H54 (cell line): ENCODE data around the gene CPPED1.

ENCODE experiments used
- DNase-seq: peaks from one replicate; pipeline ENCODE4 v3.0.0; 2011; ENCODE audit warnings: low spot score, mixed read lengths; ENCODE audit not compliant: insufficient read length
- FAIRE-seq: peaks from 3 replicates; lab custom pipeline; 2011; peaks lifted over from hg19 to GRCh38; lab: Jason Lieb, UNC
- POLR2A ChIP-seq: IDR thresholded peaks from 2 replicates; pipeline ENCODE4 v1.6.1; 2011; ENCODE audit warnings: low read depth, mild to moderate bottlenecking, low read length

CPPED1 gene

DNA sequence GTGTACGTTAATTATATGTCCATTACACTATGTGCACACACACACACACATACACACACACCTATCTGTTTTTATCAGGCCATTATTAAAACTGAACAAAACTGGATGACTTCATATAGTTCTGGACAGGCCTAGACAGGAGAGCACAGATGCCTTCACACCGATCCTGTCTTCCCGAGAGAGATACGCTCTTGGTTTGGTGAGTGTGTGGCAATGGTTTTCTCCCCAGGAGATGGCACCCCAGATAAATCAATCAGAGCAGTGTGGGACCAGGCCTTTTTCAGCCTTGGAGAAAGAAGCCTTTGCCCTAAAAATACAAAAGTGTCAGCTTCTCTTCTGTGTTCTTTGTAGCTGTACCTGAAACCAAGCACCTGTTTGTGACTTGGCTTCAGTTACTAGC lies 83.7 kb downstream of the CPPED1 start:
- DNase-seq (no peak), FAIRE-seq (no peak)
- TF ChIP-seq POLR2A, result no peak

DNA sequence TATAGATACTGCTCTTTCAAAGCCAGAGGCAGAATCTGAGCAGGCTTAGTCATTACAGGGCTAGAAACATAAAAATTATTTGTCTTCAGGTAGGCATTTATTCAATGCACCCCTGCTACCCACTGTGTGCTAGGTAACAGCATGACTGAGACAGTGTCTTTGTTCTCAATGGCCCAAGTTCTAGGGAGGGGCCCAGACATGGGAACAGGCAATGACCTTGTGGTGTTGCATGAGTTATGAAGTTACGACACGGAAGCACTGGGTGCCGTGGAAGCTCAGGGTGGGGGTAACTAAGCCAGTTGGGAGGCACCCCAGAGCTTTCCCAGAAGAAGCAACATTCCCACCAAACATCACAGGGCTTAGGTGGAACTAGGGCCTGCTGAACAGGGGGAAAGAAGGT lies 87.0 kb downstream of the CPPED1 start:
- DNase-seq (no peak), FAIRE-seq (no peak)
- TF ChIP-seq POLR2A, result no peak

DNA sequence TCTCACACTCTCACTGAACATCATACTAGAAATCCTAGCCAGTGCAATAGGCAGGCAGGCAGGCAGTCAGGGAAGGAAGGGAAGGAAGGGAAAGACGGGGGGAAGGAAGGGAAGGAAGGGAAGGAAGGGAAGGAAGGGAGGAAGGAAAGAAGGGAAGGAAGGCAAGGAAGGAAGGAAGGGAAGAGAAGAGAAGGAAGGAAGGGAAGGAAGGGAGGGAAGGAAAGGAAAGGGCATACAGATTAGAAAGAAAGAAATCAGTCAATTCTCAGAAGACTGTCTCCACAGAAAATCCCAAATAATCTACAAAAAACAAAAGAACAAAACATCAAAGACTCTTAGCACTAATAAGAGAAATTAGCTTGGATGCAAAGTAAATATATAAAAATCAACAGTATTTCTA lies 93.9 kb downstream of the CPPED1 start:
- no peak for FAIRE-seq
- DNase-seq, result no peak
- no peak for TF ChIP-seq POLR2A

DNA sequence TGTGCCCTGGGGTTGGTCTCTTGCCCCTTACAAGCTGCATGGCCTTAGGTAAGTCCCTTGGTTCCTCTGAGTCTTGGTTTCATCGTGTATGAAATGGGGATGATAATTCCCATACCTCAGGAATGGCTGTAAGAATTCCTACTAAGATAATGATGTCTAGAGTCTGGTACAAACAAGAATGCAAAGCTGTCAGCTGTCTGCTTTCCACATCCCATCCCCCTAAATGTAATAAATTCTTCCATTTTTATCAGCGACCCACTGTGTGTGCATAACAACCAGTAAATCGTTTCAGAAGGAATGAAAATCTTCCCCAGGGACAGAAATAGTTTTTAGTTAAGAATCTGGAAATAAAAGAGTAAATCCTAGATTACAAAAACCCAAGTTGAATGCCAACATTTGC lies 95.4 kb downstream of the CPPED1 start:
- DNase-seq (no peak), FAIRE-seq (no peak)
- no peak for TF ChIP-seq POLR2A

DNA sequence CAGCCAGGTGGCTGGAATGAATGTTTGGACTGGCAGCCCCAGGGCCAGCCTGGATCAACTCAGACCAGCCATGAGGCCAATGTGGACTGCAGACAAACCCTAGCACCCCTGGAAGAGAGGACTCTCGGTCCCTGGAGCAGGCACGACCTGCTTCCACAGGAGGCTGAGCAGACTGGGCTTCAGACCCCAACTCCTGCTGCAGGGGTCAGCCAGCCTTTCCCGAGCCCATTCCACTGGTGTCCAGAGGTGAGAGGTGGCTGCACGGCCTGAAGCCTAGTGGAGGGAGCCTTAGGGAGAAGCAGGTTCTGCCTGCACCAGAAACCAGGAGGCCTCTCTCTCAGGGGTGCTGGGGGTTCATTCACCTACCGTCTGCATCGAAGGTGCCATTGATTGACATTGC lies 97.1 kb downstream of the CPPED1 start:
- TF ChIP-seq POLR2A, result no peak
- no peak for DNase-seq
- FAIRE-seq, result no peak

DNA sequence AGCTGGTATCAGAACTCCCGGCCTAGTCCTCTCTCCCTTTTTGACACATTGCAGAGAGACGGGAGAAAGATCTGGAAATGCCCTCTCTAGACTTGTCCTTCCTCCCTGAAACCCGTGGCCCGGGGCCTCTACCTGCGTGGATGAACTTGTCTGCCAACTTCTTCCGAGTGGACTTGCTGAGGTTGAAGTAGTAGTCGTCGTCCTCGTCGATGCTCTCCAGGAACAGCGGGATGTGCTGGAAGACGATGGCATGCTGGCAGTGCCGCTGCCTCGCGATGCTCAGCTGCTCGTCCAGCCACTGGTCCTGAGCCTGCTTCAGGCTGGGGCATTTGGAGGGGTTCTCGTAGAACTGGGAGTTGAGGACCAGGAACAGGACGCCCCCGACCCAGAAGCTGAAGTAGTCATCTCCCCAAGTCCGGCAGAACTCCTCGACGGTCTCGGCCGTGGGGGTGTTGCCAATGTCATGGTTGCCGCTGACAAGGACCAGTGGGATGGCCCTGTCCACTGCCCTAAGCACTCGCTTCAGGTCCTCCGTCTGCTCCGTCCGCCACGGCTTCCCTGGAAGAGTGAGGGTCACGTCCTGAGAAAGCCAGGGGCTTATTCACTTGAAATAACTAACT lies 99.1 kb downstream of the CPPED1 start:
- TF ChIP-seq POLR2A, result no peak
- FAIRE-seq, result no peak
- no peak for DNase-seq

DNA sequence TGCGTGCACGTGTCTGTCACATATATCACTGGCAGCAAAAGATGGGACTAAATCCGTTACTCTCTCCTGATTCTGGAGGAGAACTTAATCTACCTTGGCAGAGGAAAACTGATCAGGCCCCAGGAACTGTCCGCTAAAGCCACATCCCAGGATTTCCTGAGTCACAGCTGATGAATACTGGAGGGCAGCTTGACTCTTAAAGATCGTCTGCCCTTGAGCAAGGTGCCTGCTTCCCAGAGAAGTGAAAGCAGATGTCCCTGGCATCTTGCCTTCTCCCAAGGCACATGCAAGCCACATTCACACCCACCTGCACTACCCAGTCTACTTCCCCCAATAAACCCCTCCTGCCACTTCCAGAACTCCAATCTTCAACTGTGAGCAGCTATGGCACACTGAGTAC lies 99.8 kb downstream of the CPPED1 start:
- no peak for TF ChIP-seq POLR2A
- DNase-seq, result no peak
- FAIRE-seq, result no peak

DNA sequence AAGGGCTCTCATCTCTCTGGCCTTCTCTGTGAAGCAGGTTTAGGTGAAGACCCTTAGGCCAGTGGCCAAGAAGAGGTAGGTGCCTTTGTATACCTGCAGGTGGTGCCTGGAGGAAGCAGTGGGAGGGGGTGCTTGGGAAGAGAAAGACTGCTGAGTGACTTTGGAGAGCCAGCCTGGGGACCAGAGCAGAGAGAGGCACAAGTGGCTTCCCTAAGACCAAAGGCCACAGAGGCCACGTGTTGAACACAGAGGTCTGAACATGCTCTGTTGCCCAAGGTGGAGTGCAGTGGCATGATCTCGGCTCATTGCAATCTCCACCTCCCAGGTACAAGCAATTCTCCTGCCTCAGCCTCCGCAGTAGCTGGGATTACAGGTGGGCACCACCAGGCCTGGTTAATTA lies 103.5 kb downstream of the CPPED1 start:
- no peak for TF ChIP-seq POLR2A
- DNase-seq, result no peak
- no peak for FAIRE-seq

DNA sequence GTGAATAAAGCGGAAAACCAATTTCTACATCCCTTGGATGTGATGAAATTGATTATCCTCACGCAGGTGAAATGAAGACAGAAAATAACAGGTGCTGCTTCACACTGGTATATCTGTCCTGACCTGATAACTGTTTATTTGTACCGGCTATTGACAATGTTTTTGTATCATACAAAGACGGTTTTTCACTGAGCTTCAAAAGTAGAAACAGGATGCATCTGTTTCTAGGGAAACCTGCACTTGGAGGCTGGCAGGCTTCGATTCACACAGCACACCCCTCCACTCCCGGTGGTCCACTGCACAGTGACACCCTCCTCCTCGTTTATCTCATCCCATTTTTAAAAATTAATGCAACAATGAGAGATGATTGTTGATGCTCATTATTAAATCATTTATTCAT lies 104.5 kb downstream of the CPPED1 start:
- TF ChIP-seq POLR2A, result no peak
- no peak for FAIRE-seq
- no peak for DNase-seq

DNA sequence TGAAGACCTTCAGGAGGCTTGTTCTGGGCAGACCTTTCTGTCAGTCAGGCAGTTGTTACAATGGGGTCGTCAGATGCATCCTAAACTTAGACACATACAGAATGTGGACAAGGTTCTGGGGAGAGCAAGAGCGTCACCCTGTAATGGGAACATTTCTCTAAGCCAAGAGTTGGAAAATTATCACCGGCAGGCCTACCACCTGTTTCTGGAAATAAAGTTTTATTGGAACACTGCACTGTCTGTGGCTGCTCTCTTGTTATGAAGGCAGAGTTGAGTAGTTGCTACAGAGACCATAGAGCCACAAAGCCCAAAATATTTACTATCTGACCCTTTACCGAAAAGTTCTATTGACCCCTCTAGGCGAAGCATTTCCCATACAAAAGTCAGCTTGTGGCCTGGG lies 106.2 kb downstream of the CPPED1 start:
- TF ChIP-seq POLR2A, result no peak
- FAIRE-seq (no peak), DNase-seq (no peak)

DNA sequence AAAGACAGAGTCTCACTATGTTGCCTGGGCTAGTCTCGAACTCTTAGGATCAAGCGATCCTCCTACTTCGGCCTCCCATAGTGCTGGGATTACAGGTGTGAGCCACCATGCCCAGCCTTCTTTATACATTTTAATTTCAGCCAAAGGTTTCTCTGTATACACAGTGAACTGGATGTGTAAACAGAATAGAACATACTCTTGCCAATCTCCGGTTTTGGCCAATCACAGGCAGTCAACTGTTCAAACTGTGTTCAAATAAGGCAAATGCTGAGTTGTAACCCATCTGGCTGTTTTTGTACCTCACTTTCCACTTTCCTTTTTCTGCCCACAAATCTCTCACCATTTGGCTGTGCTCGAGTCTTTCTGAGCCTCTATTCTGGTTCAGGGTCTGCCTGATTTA lies 108.2 kb downstream of the CPPED1 start:
- no peak for TF ChIP-seq POLR2A
- no peak for DNase-seq
- FAIRE-seq, result no peak

DNA sequence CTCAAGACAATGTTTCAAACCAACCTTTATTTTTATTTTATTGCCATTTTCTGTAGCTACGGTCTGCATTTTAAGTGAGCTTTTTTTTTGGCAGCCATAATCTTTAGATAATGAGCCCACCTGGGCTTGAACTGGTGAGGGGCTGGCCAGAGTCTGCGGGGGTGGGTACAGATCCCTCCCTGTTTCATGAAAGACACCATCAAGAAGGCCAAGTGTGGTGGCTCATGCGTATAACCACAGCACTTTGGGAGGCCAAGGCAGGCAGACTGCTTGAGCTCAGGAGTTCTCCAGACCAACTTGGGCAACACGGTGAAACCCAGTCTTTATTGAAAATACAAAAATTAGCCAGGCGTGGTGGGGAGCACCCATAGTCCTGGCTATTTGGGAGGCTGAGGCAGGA lies 113.7 kb downstream of the CPPED1 start:
- no peak for TF ChIP-seq POLR2A
- no peak for FAIRE-seq
- no peak for DNase-seq

DNA sequence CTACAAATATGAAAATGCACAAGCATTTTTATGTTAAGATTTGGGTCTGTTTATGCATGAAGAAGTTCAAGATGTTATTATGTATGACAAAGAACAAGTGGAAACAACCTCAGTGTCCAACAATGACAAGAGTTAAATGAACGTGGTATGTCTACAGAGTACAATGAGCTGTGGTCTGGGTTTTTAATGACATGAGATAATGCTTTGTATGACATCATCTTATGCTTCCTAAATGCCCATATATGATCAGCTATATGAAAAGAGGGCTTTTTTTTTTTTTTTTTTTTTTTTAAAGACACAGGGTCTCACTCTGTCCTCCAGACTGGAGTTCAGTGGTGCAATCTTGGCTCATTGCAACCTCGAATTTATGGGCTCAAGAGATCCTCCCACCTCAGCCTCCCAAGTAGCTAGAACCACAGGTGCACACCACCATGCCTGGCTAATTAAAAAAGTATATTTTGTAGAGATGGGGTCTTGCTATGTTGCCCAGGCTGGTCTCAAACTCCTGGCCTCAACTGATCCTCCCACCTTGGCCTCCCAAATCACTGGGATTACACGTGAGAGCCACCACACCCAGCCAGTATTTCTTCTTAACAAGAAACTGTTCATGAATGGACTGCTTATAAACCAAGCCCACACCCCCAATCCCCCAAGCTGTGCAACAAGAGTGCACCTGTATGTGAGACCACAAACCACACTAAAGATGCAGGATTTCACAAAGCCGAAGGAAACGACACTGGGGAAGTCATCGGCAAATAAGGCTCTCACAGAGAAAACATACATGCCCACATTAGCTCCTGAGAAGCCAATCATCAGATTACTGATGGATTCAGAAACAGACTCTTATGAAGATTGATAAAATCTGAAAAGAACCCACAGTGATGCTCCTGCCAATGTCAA lies 114.5 kb downstream of the CPPED1 start:
- DNase-seq (no peak), FAIRE-seq (no peak)
- no peak for TF ChIP-seq POLR2A

DNA sequence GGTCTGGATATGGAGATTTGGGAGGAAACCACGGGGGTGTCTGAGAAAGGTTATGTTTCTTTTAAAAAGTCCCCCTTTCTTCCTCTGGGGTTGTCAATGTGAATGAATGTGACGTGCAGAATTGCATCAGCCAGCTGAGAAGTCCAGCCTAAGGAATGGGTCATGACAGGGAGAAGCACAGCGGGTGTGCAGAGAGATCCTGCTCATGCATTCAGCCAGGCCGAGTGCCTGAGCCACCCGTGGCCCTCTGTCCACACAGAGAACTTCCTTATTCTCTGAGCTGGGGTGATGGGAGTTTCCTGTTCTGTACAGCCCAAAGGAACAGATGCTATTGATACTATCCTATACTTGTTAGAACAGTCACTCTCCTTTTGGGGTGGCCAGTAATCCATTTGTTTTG lies 117.9 kb downstream of the CPPED1 start:
- no peak for FAIRE-seq
- no peak for DNase-seq
- no peak for TF ChIP-seq POLR2A
